ENCODE data around the gene FGF14. TPM values are rescaled to one million over a fixed set of nuclear protein-coding genes. Genes with fewer than 3 reads are reported as not detected.
A peak's percentile ranks its signal among the peaks of the same experiment; 100 is the strongest.

Gene FGF14
- total RNA-seq, 3 donors from 2014 or later: under 0.01 to 0.29 (median under 0.01) TPM

DNA sequence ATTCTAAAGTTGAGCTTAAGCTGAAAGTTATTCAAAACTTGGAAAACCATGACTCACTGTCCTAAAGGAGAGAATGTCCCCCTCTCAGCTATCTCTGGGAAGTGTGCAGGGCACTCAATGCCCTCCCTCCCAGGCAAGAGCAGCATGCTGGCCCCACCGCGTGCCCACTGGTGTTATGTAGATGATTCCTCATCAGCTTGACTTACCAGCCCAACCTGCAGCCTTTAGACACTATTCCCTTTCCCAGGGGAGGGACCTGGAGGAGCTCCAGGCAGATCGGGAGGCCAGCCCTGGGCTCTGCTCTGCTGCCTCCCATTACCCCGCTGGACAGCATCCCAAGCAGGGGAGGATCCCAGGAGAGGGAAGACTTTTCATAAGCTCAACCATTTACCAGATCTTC is 124.6 kb downstream of the FGF14 start:
- H3K9me3 ChIP-seq: no peaks in the 10 kb centered on the region
- H3K27ac ChIP-seq: peak overlapping the region in 1 of 2 donors; percentile 8
- DNase-seq (ENCODE audit: low spot score in 2 of 2): no peak
- intact Hi-C loops (cut with DNase I; ENCODE audit: low total_unique reads): no loop called here
- H3K27me3 ChIP-seq: no peaks in the 10 kb centered on the region
- TF ChIP-seq, protein P1, sequence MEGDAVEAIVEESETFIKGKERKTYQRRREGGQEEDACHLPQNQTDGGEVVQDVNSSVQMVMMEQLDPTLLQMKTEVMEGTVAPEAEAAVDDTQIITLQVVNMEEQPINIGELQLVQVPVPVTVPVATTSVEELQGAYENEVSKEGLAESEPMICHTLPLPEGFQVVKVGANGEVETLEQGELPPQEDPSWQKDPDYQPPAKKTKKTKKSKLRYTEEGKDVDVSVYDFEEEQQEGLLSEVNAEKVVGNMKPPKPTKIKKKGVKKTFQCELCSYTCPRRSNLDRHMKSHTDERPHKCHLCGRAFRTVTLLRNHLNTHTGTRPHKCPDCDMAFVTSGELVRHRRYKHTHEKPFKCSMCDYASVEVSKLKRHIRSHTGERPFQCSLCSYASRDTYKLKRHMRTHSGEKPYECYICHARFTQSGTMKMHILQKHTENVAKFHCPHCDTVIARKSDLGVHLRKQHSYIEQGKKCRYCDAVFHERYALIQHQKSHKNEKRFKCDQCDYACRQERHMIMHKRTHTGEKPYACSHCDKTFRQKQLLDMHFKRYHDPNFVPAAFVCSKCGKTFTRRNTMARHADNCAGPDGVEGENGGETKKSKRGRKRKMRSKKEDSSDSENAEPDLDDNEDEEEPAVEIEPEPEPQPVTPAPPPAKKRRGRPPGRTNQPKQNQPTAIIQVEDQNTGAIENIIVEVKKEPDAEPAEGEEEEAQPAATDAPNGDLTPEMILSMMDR (IDR thresholded peaks at IDR 0.05): no peak
- TF ChIP-seq POLR2AphosphoS5 (IDR thresholded peaks at IDR 0.05) (no peak), POLR2A (IDR thresholded peaks at IDR 0.05) (no peak)
- H3K4me1 ChIP-seq: no peaks in the 10 kb centered on the region
- no peaks in the 10 kb centered on the region for H3K36me3 ChIP-seq
- H3K4me3 ChIP-seq: no peak overlapping the region

DNA sequence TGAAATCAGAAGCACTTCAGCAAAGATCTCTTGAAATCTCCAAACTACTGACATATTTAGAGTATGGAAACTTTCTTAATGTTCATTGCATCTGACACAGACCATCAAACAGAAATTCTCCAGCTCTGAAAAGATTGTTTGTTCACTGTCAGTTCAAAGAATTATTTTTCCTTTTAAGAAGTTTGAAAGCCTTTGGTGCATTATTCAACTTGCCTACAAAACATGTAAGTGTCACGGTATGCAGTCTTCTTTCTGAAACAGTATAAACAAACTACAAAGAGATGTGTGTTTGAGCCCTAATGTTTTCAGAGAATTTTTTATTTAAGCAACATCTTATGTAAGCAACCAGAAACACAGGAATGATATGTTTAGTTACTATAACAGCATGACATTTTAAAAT is 125.4 kb downstream of the FGF14 start:
- Histone ChIP-seq H3K4me3 (no peak overlapping the region), H3K4me1 (no peaks in the 10 kb centered on the region), H3K27me3 (no peaks in the 10 kb centered on the region), H3K27ac (no peak overlapping the region), H3K36me3 (no peaks in the 10 kb centered on the region), H3K9me3 (no peaks in the 10 kb centered on the region)
- intact Hi-C loops (cut with DNase I; ENCODE audit: low total_unique reads): no loop called here
- no peak for DNase-seq (ENCODE audit: low spot score in 2 of 2)
- TF ChIP-seq, protein P1 (IDR thresholded peaks at IDR 0.05): no peak
- TF ChIP-seq POLR2AphosphoS5 (IDR thresholded peaks at IDR 0.05) (no peak), POLR2A (IDR thresholded peaks at IDR 0.05) (no peak)

DNA sequence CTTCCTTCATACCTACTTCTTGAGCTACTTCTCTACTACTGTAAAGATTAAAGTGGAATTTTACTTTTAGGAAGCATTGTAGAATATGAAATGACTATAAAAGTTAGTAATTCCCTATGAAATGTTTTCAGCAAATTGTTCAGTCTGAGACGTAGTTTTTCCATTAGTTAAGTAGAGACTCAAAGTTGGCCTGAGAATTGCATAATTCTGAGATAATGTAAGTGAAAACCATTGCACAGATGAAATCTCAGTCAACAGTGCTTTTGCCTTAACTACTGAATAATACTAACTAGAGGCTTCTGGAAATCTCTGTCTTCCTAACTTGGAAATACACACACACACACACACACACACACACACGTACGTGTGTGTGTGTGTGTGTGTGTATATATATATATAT is 125.9 kb downstream of the FGF14 start:
- intact Hi-C loops (cut with DNase I; ENCODE audit: low total_unique reads): no loop called here
- H3K9me3 ChIP-seq: no peaks in the 10 kb centered on the region
- H3K27me3 ChIP-seq: no peaks in the 10 kb centered on the region
- H3K27ac ChIP-seq: no peak overlapping the region
- TF ChIP-seq, protein P1 (IDR thresholded peaks at IDR 0.05): no peak
- no peak for TF ChIP-seq POLR2AphosphoS5 (IDR thresholded peaks at IDR 0.05)
- H3K4me1 ChIP-seq: no peaks in the 10 kb centered on the region
- no peaks in the 10 kb centered on the region for H3K36me3 ChIP-seq
- DNase-seq (ENCODE audit: low spot score in 2 of 2): no peak
- H3K4me3 ChIP-seq: no peak overlapping the region

DNA sequence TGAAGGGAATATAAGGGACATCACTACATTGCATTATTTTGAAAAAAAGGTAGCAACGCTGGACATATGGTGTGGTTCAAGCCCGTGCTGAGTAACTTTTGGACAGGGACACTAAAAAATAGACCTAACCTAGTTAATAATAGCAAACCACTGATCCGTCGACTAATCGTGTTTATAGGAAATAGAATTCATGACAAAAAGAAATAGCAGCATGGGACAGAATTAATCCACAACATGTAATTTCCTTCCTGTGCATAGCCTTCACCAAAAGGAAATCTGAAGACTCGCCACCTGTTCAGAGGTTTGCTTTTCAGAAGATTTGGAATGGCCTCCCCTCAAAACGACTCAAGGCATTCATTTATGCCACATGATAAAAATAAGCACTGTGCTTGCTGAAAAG is 128.7 kb downstream of the FGF14 start:
- no peaks in the 10 kb centered on the region for H3K9me3 ChIP-seq
- H3K27ac ChIP-seq: no peak overlapping the region

DNA sequence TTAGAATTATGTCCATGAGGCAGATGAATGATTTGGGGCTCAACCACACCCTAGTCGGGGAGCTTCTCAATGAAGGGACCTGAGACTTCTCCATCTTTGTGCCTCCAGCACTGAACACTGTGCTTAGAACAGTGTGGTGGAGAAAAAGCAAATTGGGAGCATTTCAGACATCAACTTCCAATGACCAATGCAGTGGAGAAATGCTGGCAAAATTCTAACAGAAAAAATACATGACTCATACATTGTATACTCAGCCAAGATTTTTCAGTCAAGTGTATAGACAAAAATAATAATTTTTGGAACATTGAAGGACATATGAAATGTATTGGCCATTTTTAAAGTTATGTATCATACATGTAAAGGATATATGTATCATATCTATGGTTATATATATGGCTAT is 134.7 kb downstream of the FGF14 start:
- DNase-seq (ENCODE audit: low spot score in 2 of 2): no peak
- intact Hi-C loops (cut with DNase I; ENCODE audit: low total_unique reads): no loop called here

More for the DNA sequence above, 128.7 kb downstream of the FGF14 start:
- Histone ChIP-seq H3K4me1 (no peaks in the 10 kb centered on the region), H3K27me3 (no peaks in the 10 kb centered on the region), H3K36me3 (no peaks in the 10 kb centered on the region), H3K4me3 (no peak overlapping the region)
- intact Hi-C loops (cut with DNase I; ENCODE audit: low total_unique reads): no loop called here
- no peak for DNase-seq (ENCODE audit: low spot score in 2 of 2)
- no peak for TF ChIP-seq POLR2A (IDR thresholded peaks at IDR 0.05)
- no peak for TF ChIP-seq POLR2AphosphoS5 (IDR thresholded peaks at IDR 0.05)
- TF ChIP-seq, protein P1 (IDR thresholded peaks at IDR 0.05): no peak

More for the DNA sequence above, 134.7 kb downstream of the FGF14 start:
- Histone ChIP-seq H3K4me3 (no peak overlapping the region), H3K36me3 (no peaks in the 10 kb centered on the region), H3K27me3 (no peaks in the 10 kb centered on the region), H3K4me1 (no peaks in the 10 kb centered on the region), H3K9me3 (no peaks in the 10 kb centered on the region), H3K27ac (no peak overlapping the region)
- TF ChIP-seq, protein P1 (IDR thresholded peaks at IDR 0.05): no peak
- TF ChIP-seq POLR2A (IDR thresholded peaks at IDR 0.05) (no peak), POLR2AphosphoS5 (IDR thresholded peaks at IDR 0.05) (no peak)
